GM18520 (cell line): ENCODE results near the gene HEPACAM2.

Experiments used
- ATAC-seq: cut with Tn5 transposase; IDR thresholded peaks from one replicate; pipeline ENCODE4 v1.9.1; 2021; ENCODE audit not compliant: unreplicated experiment

The HEPACAM2 gene

GRCh38 chr7:93203496-93203895 lies 22.8 kb downstream of the HEPACAM2 start:
- no peak for ATAC-seq

GRCh38 chr7:93202594-93203250 lies 23.5 kb downstream of the HEPACAM2 start:
- no peak for ATAC-seq

GRCh38 chr7:93198472-93198871 lies 27.8 kb downstream of the HEPACAM2 start:
- ATAC-seq: no peak

GRCh38 chr7:93196336-93196735 lies 29.9 kb downstream of the HEPACAM2 start:
- no peak for ATAC-seq

- ATAC-seq: no peak
These were observed 31.9 kb downstream of the HEPACAM2 start for GRCh38 chr7:93194386-93194785.

- ATAC-seq: no peak
These were observed 37.2 kb downstream of the HEPACAM2 start for GRCh38 chr7:93188870-93189634.

- no peak for ATAC-seq
These were observed 40.8 kb downstream of the HEPACAM2 start for GRCh38 chr7:93185303-93186027.

- no peak for ATAC-seq
These were observed 47.1 kb downstream of the HEPACAM2 start for GRCh38 chr7:93179173-93179572.

GRCh38 chr7:93178213-93178612 lies 48.1 kb downstream of the HEPACAM2 start:
- ATAC-seq: no peak

- ATAC-seq: no peak
These were observed 49.2 kb downstream of the HEPACAM2 start for GRCh38 chr7:93176992-93177580.

GRCh38 chr7:93175219-93175618 lies 51.0 kb downstream of the HEPACAM2 start:
- no peak for ATAC-seq

GRCh38 chr7:93172683-93173082 lies 53.6 kb downstream of the HEPACAM2 start:
- no peak for ATAC-seq

GRCh38 chr7:93171606-93172226 lies 54.6 kb downstream of the HEPACAM2 start:
- ATAC-seq: no peak

GRCh38 chr7:93165447-93165846 lies 60.8 kb downstream of the HEPACAM2 start:
- peak; percentile 99 for ATAC-seq

- ATAC-seq: no peak
These were observed 61.5 kb downstream of the HEPACAM2 start for GRCh38 chr7:93164766-93165165.

- ATAC-seq: no peak
These were observed 65.0 kb downstream of the HEPACAM2 start for GRCh38 chr7:93161181-93161762.

GRCh38 chr7:93160410-93160809 lies 65.9 kb downstream of the HEPACAM2 start:
- no peak for ATAC-seq

- ATAC-seq: no peak
These were observed 66.8 kb downstream of the HEPACAM2 start for GRCh38 chr7:93159490-93159889.

GRCh38 chr7:93156884-93157283 lies 69.4 kb downstream of the HEPACAM2 start:
- ATAC-seq: no peak

- no peak for ATAC-seq
These were observed 76.0 kb downstream of the HEPACAM2 start for GRCh38 chr7:93150200-93150835.
